KMS-11 (cell line): ENCODE measurements around the gene NGF.

Experiments
- H2AFZ ChIP-seq: fragments of 200-600 bp; sonication (generic); 2 replicates; pipeline ENCODE4 v1.6.1; 2016; ENCODE audit warnings: antibody characterized with exemption, mixed run types, low read depth
- H3K27ac ChIP-seq: fragments of 200-600 bp; sonication (generic); 2 replicates; pipeline ENCODE4 v1.6.1; 2016; ENCODE audit warnings: mild to moderate bottlenecking, mixed run types
- H3K27me3 ChIP-seq: fragments of 200-600 bp; sonication (generic); 2 replicates; pipeline ENCODE4 v1.6.1; 2017; ENCODE audit warnings: mild to moderate bottlenecking, low read depth, mixed run types, moderate library complexity; ENCODE audit not compliant: insufficient read depth
- H3K36me3 ChIP-seq: fragments of 200-600 bp; sonication (generic); 2 replicates; pipeline ENCODE4 v1.6.1; 2017; ENCODE audit warnings: mild to moderate bottlenecking, mixed run types; ENCODE audit not compliant: insufficient read depth
- H3K4me1 ChIP-seq: fragments of 200-600 bp; sonication (generic); 2 replicates; pipeline ENCODE4 v1.6.1; 2016; ENCODE audit warnings: mild to moderate bottlenecking, low read depth, mixed run types; ENCODE audit not compliant: poor library complexity, severe bottlenecking
- H3K4me2 ChIP-seq: fragments of 200-600 bp; sonication (generic); 2 replicates; pipeline ENCODE4 v1.7.0; 2016; ENCODE audit warnings: mild to moderate bottlenecking, mixed run types
- H3K4me3 ChIP-seq: fragments of 200-600 bp; sonication (generic); IDR thresholded peaks from 2 replicates; pipeline ENCODE4 v1.6.1; 2017; ENCODE audit warnings: low read depth, low read length, mixed read lengths; ENCODE audit not compliant: insufficient read depth
- H3K79me2 ChIP-seq: fragments of 200-600 bp; sonication (generic); 2 replicates; pipeline ENCODE4 v1.6.1; 2016; ENCODE audit warnings: low read depth, mixed run types; ENCODE audit not compliant: insufficient read depth
- H3K9ac ChIP-seq: fragments of 200-600 bp; sonication (generic); 2 replicates; pipeline ENCODE4 v1.6.1; 2016; ENCODE audit warnings: mild to moderate bottlenecking, mixed run types
- H4K20me1 ChIP-seq: fragments of 200-600 bp; sonication (generic); 2 replicates; pipeline ENCODE4 v1.6.1; 2016; ENCODE audit warnings: mild to moderate bottlenecking, mixed run types; ENCODE audit not compliant: insufficient read depth
- TF ChIP-seq, protein P1 (sequence below): fragments of 200-600 bp; sonication (generic); conservative IDR thresholded peaks from 2 replicates; pipeline ENCODE4 v1.6.1; 2017; ENCODE audit warnings: low read depth, mild to moderate bottlenecking, antibody characterized with exemption, low read length, moderate library complexity, mixed read lengths

NGF gene

GRCh38 chr1:115373305-115373704 is 35.3 kb upstream of the NGF start:
- Histone ChIP-seq H4K20me1 (no peaks in the 10 kb centered on the region), H3K27ac (no peak overlapping the region), H3K27me3 (no peaks in the 10 kb centered on the region), H3K4me2 (no peak overlapping the region), H3K4me3 (no peak overlapping the region), H3K4me1 (no peaks in the 10 kb centered on the region), H2AFZ (no peak overlapping the region), H3K79me2 (no peaks in the 10 kb centered on the region), H3K9ac (no peak overlapping the region), H3K36me3 (no peaks in the 10 kb centered on the region)
- TF ChIP-seq, protein P1, sequence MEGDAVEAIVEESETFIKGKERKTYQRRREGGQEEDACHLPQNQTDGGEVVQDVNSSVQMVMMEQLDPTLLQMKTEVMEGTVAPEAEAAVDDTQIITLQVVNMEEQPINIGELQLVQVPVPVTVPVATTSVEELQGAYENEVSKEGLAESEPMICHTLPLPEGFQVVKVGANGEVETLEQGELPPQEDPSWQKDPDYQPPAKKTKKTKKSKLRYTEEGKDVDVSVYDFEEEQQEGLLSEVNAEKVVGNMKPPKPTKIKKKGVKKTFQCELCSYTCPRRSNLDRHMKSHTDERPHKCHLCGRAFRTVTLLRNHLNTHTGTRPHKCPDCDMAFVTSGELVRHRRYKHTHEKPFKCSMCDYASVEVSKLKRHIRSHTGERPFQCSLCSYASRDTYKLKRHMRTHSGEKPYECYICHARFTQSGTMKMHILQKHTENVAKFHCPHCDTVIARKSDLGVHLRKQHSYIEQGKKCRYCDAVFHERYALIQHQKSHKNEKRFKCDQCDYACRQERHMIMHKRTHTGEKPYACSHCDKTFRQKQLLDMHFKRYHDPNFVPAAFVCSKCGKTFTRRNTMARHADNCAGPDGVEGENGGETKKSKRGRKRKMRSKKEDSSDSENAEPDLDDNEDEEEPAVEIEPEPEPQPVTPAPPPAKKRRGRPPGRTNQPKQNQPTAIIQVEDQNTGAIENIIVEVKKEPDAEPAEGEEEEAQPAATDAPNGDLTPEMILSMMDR: no peak

GRCh38 chr1:115365738-115366137 is 27.7 kb upstream of the NGF start:
- H2AFZ ChIP-seq: no peak overlapping the region
- H3K36me3 ChIP-seq: no peaks in the 10 kb centered on the region
- H3K4me2 ChIP-seq: no peak overlapping the region
- TF ChIP-seq, protein P1: no peak
- no peak overlapping the region for H3K27ac ChIP-seq
- no peaks in the 10 kb centered on the region for H3K79me2 ChIP-seq
- H3K27me3 ChIP-seq: no peaks in the 10 kb centered on the region
- peaks cover 10% of the 10 kb centered on the region for H3K4me1 ChIP-seq
- H3K9ac ChIP-seq: no peak overlapping the region
- H3K4me3 ChIP-seq: no peak overlapping the region
- H4K20me1 ChIP-seq: no peaks in the 10 kb centered on the region

DNA sequence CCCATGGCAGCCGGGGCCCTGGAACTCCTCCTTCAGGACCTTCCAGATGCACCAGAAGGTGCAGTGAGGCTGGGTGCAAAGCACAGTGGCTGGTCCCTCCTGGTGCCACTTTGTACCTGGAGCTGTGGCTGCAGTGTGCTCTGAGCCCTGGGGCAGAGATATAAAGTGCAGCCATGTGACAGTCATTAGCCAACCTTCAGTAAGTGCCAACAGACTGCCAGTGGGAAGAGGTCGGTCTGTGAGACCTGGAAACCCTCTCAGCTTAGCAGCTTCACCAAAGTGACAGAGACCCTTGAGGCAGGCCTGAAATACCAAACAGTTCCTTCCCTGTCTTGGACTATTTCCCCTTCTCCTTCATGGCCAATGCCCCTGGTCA is 26.7 kb upstream of the NGF start:
- Histone ChIP-seq H3K9ac (no peak overlapping the region), H3K4me1 (peaks cover 10% of the 10 kb centered on the region), H2AFZ (no peak overlapping the region), H3K79me2 (no peaks in the 10 kb centered on the region), H3K27me3 (no peaks in the 10 kb centered on the region), H4K20me1 (no peaks in the 10 kb centered on the region), H3K4me3 (no peak overlapping the region), H3K4me2 (no peak overlapping the region), H3K27ac (no peak overlapping the region), H3K36me3 (no peaks in the 10 kb centered on the region)
- TF ChIP-seq, protein P1: no peak

DNA sequence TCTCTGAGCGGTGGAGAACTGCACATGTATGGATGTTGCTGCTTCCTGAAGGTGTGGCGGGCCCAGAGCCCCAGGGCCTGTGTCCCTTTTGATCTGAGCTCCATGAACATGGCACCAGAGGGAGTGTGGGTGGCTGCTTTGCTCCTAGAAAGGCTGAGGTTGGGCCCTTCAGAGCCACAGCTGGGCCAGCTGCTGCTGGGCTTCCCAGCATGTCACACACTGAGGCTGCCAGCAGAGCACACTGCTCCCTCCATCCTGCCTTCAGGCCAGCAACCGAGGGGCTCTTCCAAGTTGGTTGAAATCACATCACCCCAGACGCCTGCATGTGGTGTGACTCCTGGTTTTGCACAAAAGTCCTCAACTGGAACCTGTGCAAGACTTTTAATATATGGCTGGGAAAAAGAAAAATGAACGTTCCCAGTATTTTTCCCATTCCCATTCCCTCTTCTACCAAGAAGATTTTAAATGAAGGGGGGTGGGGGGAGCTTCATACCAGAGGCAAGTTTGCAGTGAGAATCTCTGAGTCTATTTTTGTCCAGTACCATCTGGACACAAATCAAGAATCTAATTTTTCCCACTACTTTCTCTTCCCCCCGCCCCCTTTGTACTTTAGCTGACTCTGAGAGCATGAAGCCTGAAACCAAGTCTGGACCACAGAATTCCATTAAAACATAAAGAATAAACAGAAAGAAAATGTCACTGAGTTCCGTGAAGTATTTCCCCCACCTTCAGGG is 26.2 kb upstream of the NGF start:
- H3K4me2 ChIP-seq: no peak overlapping the region
- TF ChIP-seq, protein P1: no peak
- peaks cover 10% of the 10 kb centered on the region for H3K4me1 ChIP-seq
- H4K20me1 ChIP-seq: no peaks in the 10 kb centered on the region
- H3K79me2 ChIP-seq: no peaks in the 10 kb centered on the region
- no peaks in the 10 kb centered on the region for H3K36me3 ChIP-seq
- no peak overlapping the region for H3K9ac ChIP-seq
- no peaks in the 10 kb centered on the region for H3K27me3 ChIP-seq
- H3K4me3 ChIP-seq: no peak overlapping the region
- H3K27ac ChIP-seq: no peak overlapping the region
- H2AFZ ChIP-seq: no peak overlapping the region
